Amniotic epithelial cell (primary cell): Measurements from ENCODE around the gene STAT4.
A peak's percentile ranks its signal among the peaks of the same experiment; 100 is the strongest.

ENCODE experiments used
- DNase-seq: peaks from one replicate; pipeline ENCODE4 v3.0.0-alpha.2; 2010; ENCODE audit warnings: low read depth

The STAT4 gene

GRCh38 chr2:190994148-190994547 lies 156.6 kb downstream of the STAT4 start:
- DNase-seq: no peak

DNA sequence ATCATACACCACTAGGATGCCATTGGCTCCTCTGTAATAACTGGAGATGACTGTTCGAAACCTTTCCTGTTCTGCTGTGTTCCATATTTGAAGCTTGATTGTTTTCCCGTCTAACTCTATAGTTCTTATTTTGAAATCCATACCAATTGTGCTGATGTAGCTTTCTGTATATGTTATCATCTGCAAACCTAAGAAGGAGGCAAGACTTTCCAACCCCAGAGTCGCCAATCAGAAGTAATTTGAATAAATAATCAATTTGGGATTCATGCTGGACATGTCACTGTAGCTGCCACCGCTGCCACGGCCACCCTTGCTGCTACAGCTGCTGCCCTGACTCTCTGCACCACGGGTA lies 157.5 kb downstream of the STAT4 start:
- DNase-seq: no peak

- DNase-seq: no peak
Observed at GRCh38 chr2:190990132-190990531, 160.7 kb downstream of the STAT4 start.

DNA sequence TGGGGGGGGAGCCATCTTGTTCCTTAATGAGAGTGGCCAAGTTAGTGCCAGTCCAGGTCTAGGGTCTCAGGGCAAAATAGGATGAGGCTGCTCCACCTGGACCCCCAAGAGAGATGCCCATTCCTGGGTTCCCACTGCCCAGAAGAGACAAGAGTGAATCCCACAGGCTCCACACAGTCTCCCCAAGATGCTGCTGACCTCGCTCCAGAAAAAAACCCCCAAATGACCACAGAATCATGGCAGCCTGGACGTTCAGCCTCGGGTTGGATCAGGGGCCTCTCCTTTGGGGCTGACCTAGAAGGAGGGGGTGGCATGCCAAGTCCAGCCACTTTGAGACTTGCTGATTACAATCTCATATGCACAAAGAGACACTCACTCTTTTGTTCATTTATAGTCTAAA lies 161.9 kb downstream of the STAT4 start:
- no peak for DNase-seq

DNA sequence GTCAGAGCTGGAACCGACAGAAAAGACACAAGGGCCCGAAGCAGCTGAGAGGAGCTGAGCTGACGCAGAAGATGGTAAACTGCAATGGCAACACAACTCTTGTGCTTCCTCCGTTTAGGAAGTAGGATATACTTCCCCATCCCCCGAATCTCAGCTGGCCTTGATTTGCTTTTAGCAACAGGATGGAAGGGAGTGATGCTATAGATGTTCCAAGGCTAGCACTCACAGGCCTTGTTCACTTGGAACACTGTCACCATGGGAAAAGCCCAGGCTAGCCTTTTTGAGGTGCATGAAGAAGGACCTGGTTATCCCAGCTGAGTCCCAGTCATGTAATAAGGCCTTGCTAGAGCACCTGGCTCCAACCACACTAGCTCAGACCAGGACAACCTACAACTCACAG lies 162.9 kb downstream of the STAT4 start:
- DNase-seq: no peak

DNA sequence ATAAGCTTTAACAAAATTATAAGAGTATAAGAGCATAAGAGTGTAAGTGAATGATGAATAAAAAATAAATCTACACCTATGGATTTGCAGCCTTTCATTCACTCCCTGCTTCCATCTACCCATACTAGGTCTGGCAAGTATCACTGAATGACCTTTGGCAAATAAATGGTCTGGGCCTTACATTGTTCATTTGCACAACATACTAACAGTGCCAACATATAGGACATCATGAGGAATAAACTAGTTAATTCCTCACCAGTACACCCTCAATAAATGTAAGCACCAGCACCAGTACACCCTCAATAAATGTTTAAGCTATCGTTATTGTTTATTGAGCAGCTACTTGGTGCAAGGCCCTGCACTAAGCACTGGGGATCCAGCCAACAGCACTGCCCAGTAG lies 163.7 kb downstream of the STAT4 start:
- DNase-seq: no peak

DNA sequence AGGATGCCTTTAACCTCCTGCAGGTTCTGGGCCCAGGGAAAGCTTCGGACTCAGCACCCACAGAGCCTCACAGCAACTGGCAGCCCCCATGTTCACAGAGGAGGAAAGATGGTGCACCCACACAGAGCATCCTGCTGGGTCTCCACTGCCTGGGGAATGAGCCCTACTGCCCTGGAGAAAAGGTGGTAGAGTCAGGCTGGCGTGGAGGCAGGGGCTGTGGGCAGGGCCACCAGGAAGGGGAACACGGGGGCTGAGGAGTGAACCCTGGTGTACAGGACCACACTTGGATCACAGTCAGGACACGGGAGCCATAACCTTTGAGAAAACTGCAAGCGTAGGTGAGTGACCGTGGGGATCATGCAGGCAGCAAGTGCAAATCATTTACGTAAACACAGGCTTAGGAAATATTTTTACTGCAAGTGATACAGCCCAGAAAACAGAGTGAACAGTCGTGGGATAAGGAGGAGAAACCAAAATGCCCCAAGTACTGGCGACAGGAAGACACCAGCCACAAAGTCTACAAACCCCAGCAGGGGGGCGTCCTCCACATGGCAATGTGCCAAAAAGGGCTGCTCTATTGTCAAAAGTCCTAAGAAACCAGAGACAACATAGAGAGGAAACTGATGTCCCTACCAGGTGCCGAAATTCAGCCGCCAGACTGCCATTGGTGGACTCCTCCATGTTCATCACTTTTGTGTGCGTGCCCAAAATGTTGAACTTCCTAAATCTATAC lies 164.4 kb downstream of the STAT4 start:
- DNase-seq: no peak

- peak; percentile 77 for DNase-seq
Observed at GRCh38 chr2:190984595-190984994, 166.2 kb downstream of the STAT4 start.

DNA sequence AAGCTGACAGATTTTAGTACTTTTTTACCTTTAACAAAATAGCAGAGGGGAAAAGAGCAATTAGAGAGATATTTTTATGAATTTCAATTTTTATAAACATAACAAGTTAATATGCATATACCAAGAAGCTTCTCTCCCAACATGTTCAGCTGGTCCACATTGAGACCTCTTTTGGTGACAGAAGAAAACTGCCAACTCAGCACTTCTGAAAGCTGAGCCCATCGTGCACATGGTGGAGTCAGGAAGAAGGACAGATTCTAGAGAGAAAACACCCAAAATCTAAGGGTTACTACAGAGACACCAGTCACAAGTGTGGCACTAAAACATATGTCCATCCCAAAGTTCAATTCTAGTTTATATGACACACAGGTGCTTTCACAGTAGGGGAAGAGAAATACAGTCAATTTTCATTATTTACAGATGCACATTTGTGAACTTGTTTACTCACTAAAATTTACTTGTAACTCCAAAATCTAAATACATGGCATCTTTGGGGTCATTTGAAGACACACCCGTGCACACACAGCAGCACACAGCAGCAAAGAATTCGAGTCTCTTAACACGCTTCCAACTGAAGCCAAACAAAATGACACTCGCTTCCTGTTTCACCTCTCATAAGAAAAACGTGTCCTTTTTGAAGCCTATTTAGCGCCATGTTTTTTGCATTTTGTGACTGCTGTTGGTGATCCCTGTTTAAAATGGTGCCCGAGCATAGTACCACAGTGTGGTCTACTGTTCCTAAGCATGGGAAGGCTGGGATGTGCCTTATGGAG lies 168.3 kb downstream of the STAT4 start:
- DNase-seq: no peak

DNA sequence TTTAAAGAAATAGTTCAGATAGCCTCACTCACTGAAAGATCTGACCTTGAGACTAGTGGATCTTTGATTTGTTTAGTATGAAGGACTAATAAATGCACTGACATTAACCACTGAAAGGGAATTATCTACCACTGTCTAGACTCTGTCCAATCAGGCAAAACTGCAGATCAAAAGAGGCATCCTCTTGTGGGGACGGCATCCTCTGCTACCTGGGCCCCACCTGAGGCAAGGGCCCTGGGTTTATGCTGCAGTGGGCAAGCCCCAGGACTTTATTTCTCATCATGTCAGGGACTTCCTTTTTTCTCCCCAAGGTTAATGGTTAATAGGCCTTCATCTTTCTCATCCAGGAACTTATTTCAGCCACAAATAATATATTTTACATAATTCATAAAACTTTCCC lies 169.1 kb downstream of the STAT4 start:
- DNase-seq: no peak

GRCh38 chr2:190981333-190981732 lies 169.5 kb downstream of the STAT4 start:
- no peak for DNase-seq

- no peak for DNase-seq
Observed at GRCh38 chr2:190980630-190981209, 170.1 kb downstream of the STAT4 start.

DNA sequence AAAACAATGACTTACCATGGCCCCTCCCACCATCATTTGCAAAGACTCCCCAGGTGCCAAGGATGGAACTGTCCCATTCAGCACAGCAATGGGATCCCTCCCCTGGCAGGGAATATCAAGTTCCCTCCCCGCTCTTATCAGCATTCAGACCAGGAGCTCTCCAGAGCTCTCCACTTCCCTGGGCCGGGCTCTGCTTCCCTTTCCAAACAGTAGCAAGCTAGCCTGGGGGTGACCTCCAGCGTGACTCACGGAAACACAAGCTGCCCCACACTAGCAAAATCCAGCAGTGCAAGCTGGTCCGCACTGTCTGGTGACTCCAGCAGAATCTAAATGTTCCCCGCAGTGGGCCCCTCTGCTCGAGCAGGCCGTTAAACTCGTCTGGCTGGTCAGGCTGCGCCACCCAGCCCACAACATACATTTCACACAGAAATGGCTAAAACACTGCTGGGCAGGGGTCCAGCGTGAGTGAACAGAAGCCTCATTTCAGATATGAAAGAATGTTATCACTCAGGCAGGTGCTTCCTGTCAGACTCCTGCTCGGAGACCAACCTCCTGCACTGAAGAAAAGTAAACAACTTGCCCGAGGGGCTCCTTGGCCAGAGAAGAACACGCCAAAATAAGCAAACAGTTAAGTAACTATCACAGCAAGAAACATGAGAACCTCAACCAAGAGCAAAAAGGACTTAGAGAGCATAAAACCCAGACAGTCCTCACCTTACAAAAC lies 170.7 kb downstream of the STAT4 start:
- peak; percentile 91 for DNase-seq
